IPS-11a (cell line): Measurements from ENCODE around the gene PRKAB2.
"Not testable (repeated sequence)": the region's sequence is repeated elsewhere in the genome, so short reads cannot be mapped to it uniquely, and the experiment has no call there.

Experiments used
- H3K4me3 ChIP-seq: one replicate; pipeline ENCODE4 v1.5.1; 2013; ENCODE audit warnings: low read depth, low read length, control low read depth

PRKAB2 gene

DNA sequence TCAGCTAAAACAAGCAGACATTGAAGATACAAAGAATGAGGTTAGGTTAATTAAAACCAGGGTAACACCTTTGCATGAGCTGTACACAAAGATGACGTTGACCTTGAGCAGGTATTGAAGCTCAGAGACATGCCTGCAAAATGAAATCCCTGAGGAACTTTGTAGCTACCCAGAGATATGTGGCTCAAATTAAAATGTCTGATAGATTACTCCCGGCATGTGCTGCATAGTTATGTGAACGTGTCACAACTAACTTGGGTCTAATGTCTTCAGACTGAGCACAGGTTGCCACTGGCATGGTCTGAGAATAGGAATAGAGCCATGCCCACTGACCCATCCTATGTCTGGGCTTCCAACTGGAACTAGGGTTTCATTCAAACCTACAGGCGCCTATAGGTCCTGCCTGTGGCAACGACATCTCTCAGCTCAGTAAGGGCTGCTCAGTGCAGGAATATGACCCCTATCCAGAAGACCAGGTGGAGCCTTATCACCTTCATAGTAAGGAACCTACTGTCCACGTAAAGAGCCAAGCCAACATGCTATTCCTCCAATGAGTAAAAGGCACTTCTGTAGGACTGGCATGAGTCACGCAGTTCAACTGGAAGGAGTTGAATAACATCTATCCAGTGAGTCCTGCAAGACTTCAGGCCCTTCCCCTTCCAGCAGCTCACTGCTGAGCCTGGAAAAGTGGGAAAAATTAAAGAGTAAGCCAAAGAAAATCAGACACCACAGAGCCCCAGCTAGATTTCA lies 60.7 kb downstream of the PRKAB2 start:
- no peak overlapping the region for H3K4me3 ChIP-seq

DNA sequence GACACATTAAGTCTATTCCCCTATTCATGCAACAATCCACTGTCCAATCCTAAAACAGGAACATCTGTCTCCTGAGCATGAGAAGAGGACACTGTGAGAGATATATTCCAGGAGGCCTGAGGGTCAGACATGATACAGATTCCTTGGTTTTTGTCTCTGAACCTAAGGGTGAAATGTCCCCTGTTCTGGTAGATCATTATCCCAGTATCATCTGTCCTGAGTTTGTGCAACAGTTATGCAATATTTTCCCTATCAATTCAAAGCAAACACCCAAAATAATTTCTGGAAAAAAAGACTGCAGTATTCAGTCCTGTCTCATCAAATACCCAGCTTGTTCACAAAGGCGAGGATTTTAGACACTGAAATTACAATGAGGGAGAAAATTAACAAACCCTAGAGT lies 61.4 kb downstream of the PRKAB2 start:
- H3K4me3 ChIP-seq: no peak overlapping the region

DNA sequence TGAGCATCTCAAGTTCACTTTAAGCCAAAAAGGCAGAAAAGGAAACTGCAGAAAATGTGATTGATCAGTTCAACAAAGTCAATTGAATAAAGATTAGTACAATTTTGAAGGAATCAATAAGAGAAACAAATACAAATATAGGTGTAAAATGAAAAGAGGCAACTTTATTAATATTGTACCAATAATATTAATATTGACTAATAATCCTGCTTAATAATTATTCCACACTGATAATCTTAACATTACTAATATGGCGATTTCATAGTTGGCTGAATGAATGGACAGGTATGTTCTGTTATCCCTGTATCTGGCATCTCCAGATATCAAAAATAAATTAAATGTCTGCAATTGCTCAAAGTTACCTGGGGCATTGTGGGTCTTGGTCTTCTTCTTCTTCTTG lies 61.8 kb downstream of the PRKAB2 start:
- no peak overlapping the region for H3K4me3 ChIP-seq

DNA sequence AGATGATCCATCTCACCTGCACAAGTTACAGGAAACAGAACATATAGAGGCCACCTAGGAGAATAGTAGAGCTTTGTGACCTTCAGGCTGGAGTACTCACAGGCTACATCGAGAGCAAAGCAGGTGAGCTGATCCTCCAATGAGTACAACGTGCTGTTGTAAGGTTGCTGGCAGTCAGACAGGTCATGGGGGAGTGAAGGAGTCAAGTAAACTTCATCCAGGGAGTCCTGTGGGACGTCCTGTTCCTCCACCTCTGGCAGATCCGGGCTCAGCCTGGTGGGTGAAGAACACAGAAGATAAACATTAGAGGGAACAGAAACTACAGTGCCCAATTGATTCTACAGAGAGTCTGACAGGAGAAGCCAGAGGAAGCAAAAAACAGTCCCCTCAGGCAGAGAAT lies 62.5 kb downstream of the PRKAB2 start:
- H3K4me3 ChIP-seq: no peak overlapping the region

DNA sequence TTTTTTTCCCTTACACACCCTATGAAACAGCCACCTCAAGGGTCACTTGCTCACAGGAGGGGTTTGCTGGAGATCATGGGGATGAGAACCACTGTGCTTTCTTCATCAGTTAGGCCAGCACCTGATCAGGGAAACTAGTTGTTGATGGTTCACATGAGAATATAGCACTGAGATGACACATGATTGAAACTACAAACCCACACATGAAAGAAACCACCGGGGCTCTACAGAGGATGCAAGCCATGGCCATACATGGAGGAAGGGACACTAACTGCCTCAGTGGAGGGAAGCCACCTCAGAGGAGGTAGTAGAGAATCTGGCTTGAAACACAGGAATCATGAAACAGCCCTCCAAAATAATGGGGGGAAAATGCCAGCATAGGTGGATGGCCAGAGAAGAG lies 63.2 kb downstream of the PRKAB2 start:
- no peak overlapping the region for H3K4me3 ChIP-seq

DNA sequence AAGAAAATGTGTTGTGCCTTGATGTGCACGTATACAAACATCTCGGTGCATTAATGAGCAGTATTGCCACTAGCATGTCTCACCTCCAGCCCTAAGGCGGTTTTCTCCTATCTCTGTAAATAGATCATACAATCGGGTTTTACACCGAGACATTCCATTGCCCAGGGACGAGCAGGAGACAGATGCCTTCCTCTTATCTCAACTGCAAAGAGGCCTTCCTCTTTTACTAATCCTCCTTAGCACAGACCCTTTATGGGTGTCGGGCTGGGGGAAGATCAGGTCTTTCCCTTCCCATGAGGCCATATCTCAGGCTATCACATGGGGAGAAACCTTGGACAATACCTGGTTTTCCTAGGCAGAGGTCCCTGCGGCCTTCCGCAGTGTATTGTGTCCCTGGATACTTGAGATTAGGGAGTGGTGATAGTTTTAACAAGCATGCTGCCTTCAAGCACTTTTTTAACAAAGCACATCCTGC lies 65.8 kb downstream of the PRKAB2 start:
- not testable (repeated sequence) for H3K4me3 ChIP-seq

DNA sequence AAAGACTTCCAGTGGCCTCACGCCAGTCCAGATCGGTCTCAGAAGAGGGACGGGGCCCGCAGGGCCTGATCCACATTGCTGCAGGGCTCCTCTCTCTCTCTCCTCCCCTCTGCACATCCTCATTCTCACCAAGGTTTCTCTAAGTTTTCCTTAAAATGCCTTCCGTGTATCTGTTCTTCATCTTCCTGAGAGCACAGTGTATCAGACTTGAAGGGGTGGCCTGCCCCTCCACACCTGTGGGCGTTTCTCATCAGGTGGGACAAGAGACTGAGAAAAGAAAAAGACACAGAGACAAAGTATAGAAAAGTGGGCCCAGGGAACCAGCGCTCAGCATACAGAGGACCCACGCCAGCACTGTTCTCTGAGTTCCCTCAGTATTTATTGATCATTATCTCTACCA lies 66.4 kb downstream of the PRKAB2 start:
- H3K4me3 ChIP-seq: no peak overlapping the region
